OCI-LY1 (cell line): ENCODE data around the gene SLC39A11.

Experiments
- EZH2 ChIP-seq: fragments of 200-600 bp; sonication (generic), shearing (Covaris generic); IDR thresholded peaks from 2 replicates; pipeline ENCODE4 v1.8.0; 2017; ENCODE audit warnings: borderline replicate concordance, mixed run types, mild to moderate bottlenecking, antibody characterized with exemption, low read length, moderate library complexity, mixed read lengths
- TF ChIP-seq, protein P1 (sequence below): fragments of 200-600 bp; sonication (generic), shearing (Covaris generic); IDR thresholded peaks from 2 replicates; pipeline ENCODE4 v1.5.1; 2017; ENCODE audit warnings: mild to moderate bottlenecking, antibody characterized with exemption, low read length, moderate library complexity, mixed read lengths

GRCh38 chr17:73058022-73058421 lies 34.5 kb downstream of the SLC39A11 start:
- TF ChIP-seq, protein P1, sequence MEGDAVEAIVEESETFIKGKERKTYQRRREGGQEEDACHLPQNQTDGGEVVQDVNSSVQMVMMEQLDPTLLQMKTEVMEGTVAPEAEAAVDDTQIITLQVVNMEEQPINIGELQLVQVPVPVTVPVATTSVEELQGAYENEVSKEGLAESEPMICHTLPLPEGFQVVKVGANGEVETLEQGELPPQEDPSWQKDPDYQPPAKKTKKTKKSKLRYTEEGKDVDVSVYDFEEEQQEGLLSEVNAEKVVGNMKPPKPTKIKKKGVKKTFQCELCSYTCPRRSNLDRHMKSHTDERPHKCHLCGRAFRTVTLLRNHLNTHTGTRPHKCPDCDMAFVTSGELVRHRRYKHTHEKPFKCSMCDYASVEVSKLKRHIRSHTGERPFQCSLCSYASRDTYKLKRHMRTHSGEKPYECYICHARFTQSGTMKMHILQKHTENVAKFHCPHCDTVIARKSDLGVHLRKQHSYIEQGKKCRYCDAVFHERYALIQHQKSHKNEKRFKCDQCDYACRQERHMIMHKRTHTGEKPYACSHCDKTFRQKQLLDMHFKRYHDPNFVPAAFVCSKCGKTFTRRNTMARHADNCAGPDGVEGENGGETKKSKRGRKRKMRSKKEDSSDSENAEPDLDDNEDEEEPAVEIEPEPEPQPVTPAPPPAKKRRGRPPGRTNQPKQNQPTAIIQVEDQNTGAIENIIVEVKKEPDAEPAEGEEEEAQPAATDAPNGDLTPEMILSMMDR = no peak
- no peak for TF ChIP-seq EZH2
